ENCODE data around the gene XRCC1.

XRCC1 gene

GRCh38 chr19:43595605-43595998, 20.3 kb upstream of the XRCC1 start (continued):
- no peak for TF ChIP-seq BCL11A (tag by site-specific recombination; IDR thresholded peaks at IDR 0.05; ENCODE audit: low read depth)
- peak; percentile 27; the same call in 1 of the 2 replicates for TF ChIP-seq CTCF (tag by site-specific recombination; IDR thresholded peaks at IDR 0.05)
- no peak for TF ChIP-seq ZFP69B (tag by site-specific recombination; IDR thresholded peaks at IDR 0.05)
- no peak for TF ChIP-seq ATF2 (tag by site-specific recombination; IDR thresholded peaks at IDR 0.05; ENCODE audit: low read depth)
- TF ChIP-seq ZNF157 (tag by site-specific recombination; IDR thresholded peaks at IDR 0.05) = no peak
- TF ChIP-seq ZNF707 (tag by site-specific recombination; IDR thresholded peaks at IDR 0.05) = no peak
- no peak; the same call in 1 of the 2 replicates for TF ChIP-seq ZBTB48 (tag by site-specific recombination; IDR thresholded peaks at IDR 0.05)
- no peak for TF ChIP-seq ZNF837 (tag by site-specific recombination; IDR thresholded peaks at IDR 0.05)
- TF ChIP-seq ZNF544 (tag by site-specific recombination; IDR thresholded peaks at IDR 0.05) = no peak
- no peak for TF ChIP-seq ZNF571 (tag by site-specific recombination; IDR thresholded peaks at IDR 0.05)
- TF ChIP-seq ZNF10 (tag by site-specific recombination; IDR thresholded peaks at IDR 0.05) = peak; percentile 69; the same call in 1 of the 2 replicates
- no peak for TF ChIP-seq ZBTB26 (tag by site-specific recombination; optimal IDR thresholded peaks at IDR 0.05)
- TF ChIP-seq ZNF214 (tag by site-specific recombination; IDR thresholded peaks at IDR 0.05; ENCODE audit: borderline replicate concordance) = 0 out of 2 replicates have a peak, but pooled peaks have one; percentile 18
- TF ChIP-seq ZNF768 (tag by site-specific recombination; IDR thresholded peaks at IDR 0.05) = no peak; the same call in 1 of the 2 replicates
- no peak for TF ChIP-seq ZNF223 (tag by site-specific recombination; IDR thresholded peaks at IDR 0.05)
- no peak for TF ChIP-seq GLIS2 (tag by site-specific recombination; IDR thresholded peaks at IDR 0.05)
- no peak for TF ChIP-seq ZNF16 (tag by site-specific recombination; IDR thresholded peaks at IDR 0.05; ENCODE audit: low read depth)
- no peak for TF ChIP-seq PBX3 (CRISPR knock-in tag; IDR thresholded peaks at IDR 0.05)
- TF ChIP-seq ZNF521 (tag by site-specific recombination; IDR thresholded peaks at IDR 0.05) = no peak
- no peak for TF ChIP-seq ZNF362 (tag by site-specific recombination; IDR thresholded peaks at IDR 0.05)
- no peak for TF ChIP-seq ZNF776 (tag by site-specific recombination; IDR thresholded peaks at IDR 0.05; ENCODE audit: borderline replicate concordance)
- TF ChIP-seq ZNF398 (tag by site-specific recombination; IDR thresholded peaks at IDR 0.05) = no peak
- no peak for TF ChIP-seq ZNF510 (tag by site-specific recombination; IDR thresholded peaks at IDR 0.05; ENCODE audit: insufficient replicate concordance)
- TF ChIP-seq ZNF664 (tag by site-specific recombination; IDR thresholded peaks at IDR 0.05) = no peak; the same call in 1 of the 2 replicates
- no peak for TF ChIP-seq FEZF1 (tag by site-specific recombination; IDR thresholded peaks at IDR 0.05)
- TF ChIP-seq KLF1 (tag by site-specific recombination; IDR thresholded peaks at IDR 0.05) = 0 out of 2 replicates have a peak, but pooled peaks have one; percentile 16
- no peak; the same call in 1 of the 2 replicates for TF ChIP-seq PRDM10 (tag by site-specific recombination; IDR thresholded peaks at IDR 0.05)
- TF ChIP-seq MEIS1 (CRISPR knock-in tag; IDR thresholded peaks at IDR 0.05; ENCODE audit: borderline replicate concordance) = no peak

Measured in HEK293 (cell line).